ENCODE measurements around the gene GPR18. TPM values are rescaled to one million over a fixed set of nuclear protein-coding genes. Genes with fewer than 3 reads are reported as not detected.
A peak's percentile ranks its signal among the peaks of the same experiment; 100 is the strongest.
"Not testable (repeated sequence)": the region's sequence is repeated elsewhere in the genome, so short reads cannot be mapped to it uniquely, and the experiment has no call there.

The GPR18 gene
- total RNA-seq, 2 donors from 2014 or later: 8.7 to 10.1 TPM

DNA sequence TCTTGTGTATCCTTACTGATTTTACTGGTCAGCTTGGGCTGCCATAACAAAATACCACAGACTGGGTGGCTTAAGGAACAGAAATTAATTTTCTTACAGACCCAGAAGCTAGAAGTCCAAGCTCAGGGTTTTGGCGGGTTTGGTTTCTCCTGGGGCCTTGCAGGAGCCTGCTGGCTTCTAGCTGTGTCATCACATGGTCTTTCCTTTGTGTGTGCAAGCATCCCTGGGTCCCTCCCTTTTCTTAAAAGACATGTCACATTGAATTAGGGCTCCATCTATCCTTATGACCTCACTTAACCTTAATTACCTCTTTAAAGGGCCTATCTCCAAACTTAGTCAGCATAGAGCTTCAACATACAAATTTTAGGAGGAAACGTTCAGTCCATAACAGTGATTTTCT lies 34.2 kb downstream of the GPR18 start:
- Mint-ChIP-seq H3K36me3 (ENCODE audit: low read depth) (peaks cover 13% of the 10 kb centered on the region), H3K4me1 (peaks cover 66% of the 10 kb centered on the region), H3K9me3 (no peaks in the 10 kb centered on the region), H3K4me3 (peak overlapping the region; percentile 66), H3K27ac (peak overlapping the region; percentile 47), H3K27me3 (no peaks in the 10 kb centered on the region)
- peak; percentile 13 for ATAC-seq (replicated peaks)

- no peaks in the 10 kb centered on the region for H3K9me3 Mint-ChIP-seq
- peaks cover 66% of the 10 kb centered on the region for H3K4me1 Mint-ChIP-seq
- peak overlapping the region; percentile 66 for H3K4me3 Mint-ChIP-seq
- H3K27me3 Mint-ChIP-seq: no peaks in the 10 kb centered on the region
- no peak for ATAC-seq (replicated peaks)
- peak overlapping the region; percentile 47 for H3K27ac Mint-ChIP-seq
- H3K36me3 Mint-ChIP-seq (ENCODE audit: low read depth): peaks cover 14% of the 10 kb centered on the region
These were observed 34.6 kb downstream of the GPR18 start for GRCh38 chr13:99223587-99223986.

DNA sequence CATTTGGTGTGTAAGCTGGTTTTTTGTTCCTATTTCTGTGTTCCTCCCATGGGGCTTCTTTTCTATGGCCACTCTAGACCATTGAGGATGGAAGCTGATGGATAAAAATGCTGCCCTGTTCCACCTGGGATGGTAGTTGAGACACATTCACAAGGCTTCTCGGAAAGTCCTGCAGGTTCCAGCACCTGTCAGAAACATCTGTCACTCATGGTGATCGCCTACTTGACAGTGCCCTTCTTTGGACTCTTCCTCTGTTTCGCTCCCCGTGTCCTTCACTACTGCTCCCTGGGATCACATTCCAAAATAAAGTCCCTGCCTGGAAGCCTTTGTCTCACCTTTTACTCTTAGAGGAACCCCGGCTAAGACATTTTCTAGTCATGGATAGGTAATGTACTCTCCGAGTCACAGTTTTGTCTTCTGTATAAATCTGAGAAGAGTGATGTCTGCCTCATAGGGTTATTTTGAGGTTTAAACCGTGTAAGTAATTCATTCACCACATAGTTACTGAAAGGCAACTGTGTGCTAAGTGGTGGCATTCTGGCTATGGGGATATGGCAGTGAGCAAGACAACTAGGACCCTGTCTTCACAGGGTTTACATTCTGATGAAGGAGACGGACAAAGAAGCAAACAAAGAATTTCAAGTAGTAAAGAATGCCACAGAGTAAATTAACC lies 36.5 kb downstream of the GPR18 start:
- ATAC-seq (replicated peaks): peak; percentile 53

GRCh38 chr13:99220199-99220935 lies 37.8 kb downstream of the GPR18 start:
- Mint-ChIP-seq H3K27ac (no peak overlapping the region), H3K9me3 (no peaks in the 10 kb centered on the region), H3K27me3 (no peaks in the 10 kb centered on the region), H3K36me3 (ENCODE audit: low read depth) (peaks cover 29% of the 10 kb centered on the region), H3K4me1 (peaks cover 67% of the 10 kb centered on the region), H3K4me3 (peak overlapping the region; percentile 93)
- ATAC-seq (replicated peaks): peak; percentile 33

More for the DNA sequence above, 36.5 kb downstream of the GPR18 start:
- Mint-ChIP-seq H3K9me3 (no peaks in the 10 kb centered on the region), H3K36me3 (ENCODE audit: low read depth) (peaks cover 22% of the 10 kb centered on the region), H3K4me3 (peak overlapping the region; percentile 93), H3K27ac (peak overlapping the region; percentile 1), H3K27me3 (no peaks in the 10 kb centered on the region), H3K4me1 (peaks cover 76% of the 10 kb centered on the region)

GRCh38 chr13:99218969-99219368 lies 39.2 kb downstream of the GPR18 start:
- Mint-ChIP-seq H3K27me3 (no peaks in the 10 kb centered on the region), H3K9me3 (no peaks in the 10 kb centered on the region), H3K4me1 (peaks cover 73% of the 10 kb centered on the region), H3K27ac (peak overlapping the region; percentile 91), H3K4me3 (peak overlapping the region; percentile 93), H3K36me3 (ENCODE audit: low read depth) (peaks cover 43% of the 10 kb centered on the region)
- peak; percentile 54 for ATAC-seq (replicated peaks)

GRCh38 chr13:99218545-99218944 lies 39.6 kb downstream of the GPR18 start:
- peaks cover 70% of the 10 kb centered on the region for H3K4me1 Mint-ChIP-seq
- no peaks in the 10 kb centered on the region for H3K27me3 Mint-ChIP-seq
- H3K36me3 Mint-ChIP-seq (ENCODE audit: low read depth): peaks cover 46% of the 10 kb centered on the region
- peak overlapping the region; percentile 93 for H3K4me3 Mint-ChIP-seq
- no peak for ATAC-seq (replicated peaks)
- peak overlapping the region; percentile 91 for H3K27ac Mint-ChIP-seq
- no peaks in the 10 kb centered on the region for H3K9me3 Mint-ChIP-seq

GRCh38 chr13:99218126-99218525 lies 40.1 kb downstream of the GPR18 start:
- Mint-ChIP-seq H3K27me3 (no peaks in the 10 kb centered on the region), H3K27ac (peak overlapping the region; percentile 91), H3K36me3 (ENCODE audit: low read depth) (peaks cover 50% of the 10 kb centered on the region), H3K4me3 (peak overlapping the region; percentile 93), H3K4me1 (peaks cover 66% of the 10 kb centered on the region), H3K9me3 (no peaks in the 10 kb centered on the region)
- ATAC-seq (replicated peaks): no peak

GRCh38 chr13:99217461-99218110 lies 40.6 kb downstream of the GPR18 start:
- ATAC-seq (replicated peaks): no peak
- H3K27ac Mint-ChIP-seq: peak overlapping the region; percentile 91
- peaks cover 50% of the 10 kb centered on the region for H3K36me3 Mint-ChIP-seq (ENCODE audit: low read depth)
- H3K9me3 Mint-ChIP-seq: no peaks in the 10 kb centered on the region
- H3K4me3 Mint-ChIP-seq: peak overlapping the region; percentile 93
- H3K4me1 Mint-ChIP-seq: peaks cover 66% of the 10 kb centered on the region
- H3K27me3 Mint-ChIP-seq: no peaks in the 10 kb centered on the region

GRCh38 chr13:99215184-99215830 lies 42.9 kb downstream of the GPR18 start:
- Mint-ChIP-seq H3K4me3 (peak overlapping the region; percentile 93), H3K9me3 (no peaks in the 10 kb centered on the region), H3K27me3 (no peaks in the 10 kb centered on the region), H3K4me1 (peaks cover 69% of the 10 kb centered on the region), H3K36me3 (ENCODE audit: low read depth) (peaks cover 57% of the 10 kb centered on the region), H3K27ac (peak overlapping the region; percentile 94)
- ATAC-seq (replicated peaks): peak; percentile 59

- peak; percentile 51 for ATAC-seq (replicated peaks)
- Mint-ChIP-seq H3K4me1 (peaks cover 68% of the 10 kb centered on the region), H3K9me3 (no peaks in the 10 kb centered on the region), H3K27ac (peak overlapping the region; percentile 94), H3K4me3 (peak overlapping the region; percentile 93), H3K27me3 (no peaks in the 10 kb centered on the region), H3K36me3 (ENCODE audit: low read depth) (peaks cover 58% of the 10 kb centered on the region)
These were observed 43.4 kb downstream of the GPR18 start for GRCh38 chr13:99214731-99215130.

DNA sequence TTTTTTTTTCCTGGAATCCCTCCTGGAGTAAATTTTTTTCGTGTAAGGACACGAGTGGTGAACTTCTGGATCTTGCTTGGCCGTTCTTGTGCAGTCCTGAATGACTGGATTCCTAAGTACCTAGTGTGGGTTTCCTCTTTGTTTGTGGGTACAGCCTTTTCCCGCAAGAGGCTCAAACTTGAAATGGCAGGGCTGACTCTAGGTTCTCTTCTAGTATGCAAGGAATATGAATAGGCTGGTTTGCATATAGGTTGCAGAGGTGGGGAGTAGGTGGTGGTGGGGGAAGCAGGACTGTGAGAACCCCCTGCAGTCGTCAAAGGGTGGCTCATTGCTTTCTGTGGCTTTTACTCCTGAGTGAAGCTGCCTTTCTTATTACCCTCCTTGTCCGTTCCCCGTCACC lies 43.9 kb downstream of the GPR18 start:
- Mint-ChIP-seq H3K27ac (peak overlapping the region; percentile 94), H3K27me3 (no peaks in the 10 kb centered on the region), H3K9me3 (no peaks in the 10 kb centered on the region), H3K4me1 (peaks cover 67% of the 10 kb centered on the region), H3K4me3 (peak overlapping the region; percentile 93), H3K36me3 (ENCODE audit: low read depth) (peaks cover 62% of the 10 kb centered on the region)
- ATAC-seq (replicated peaks): peak; percentile 82

- Mint-ChIP-seq H3K27me3 (no peaks in the 10 kb centered on the region), H3K4me3 (no peak overlapping the region), H3K9me3 (no peaks in the 10 kb centered on the region), H3K36me3 (ENCODE audit: low read depth) (peaks cover 67% of the 10 kb centered on the region), H3K4me1 (peaks cover 57% of the 10 kb centered on the region), H3K27ac (no peak overlapping the region)
- ATAC-seq (replicated peaks): no peak
These were observed 46.7 kb downstream of the GPR18 start for GRCh38 chr13:99211421-99212035.

DNA sequence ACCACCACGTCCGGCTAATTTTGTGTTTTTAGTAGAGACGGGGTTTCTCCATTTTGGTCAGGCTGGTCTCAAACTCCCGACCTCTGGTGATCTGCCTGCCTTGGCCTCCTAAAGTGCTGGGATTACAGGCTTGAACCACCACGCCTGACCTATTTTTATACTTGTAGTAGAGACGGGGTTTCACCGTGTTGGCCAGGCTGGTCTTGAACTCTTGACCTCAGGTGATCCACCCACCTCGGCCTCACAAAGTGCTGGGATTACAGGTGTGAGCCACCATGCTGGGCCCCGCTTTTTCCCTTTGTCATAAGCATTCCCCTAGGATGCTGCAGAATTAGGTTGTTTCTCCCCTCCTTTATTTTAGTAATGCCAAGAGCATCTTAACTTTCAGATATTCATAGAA lies 47.6 kb downstream of the GPR18 start:
- H3K4me1 Mint-ChIP-seq: peaks cover 65% of the 10 kb centered on the region
- not testable (repeated sequence) for H3K4me3 Mint-ChIP-seq; ATAC-seq (replicated peaks); H3K27ac Mint-ChIP-seq; H3K9me3 Mint-ChIP-seq; H3K27me3 Mint-ChIP-seq
- H3K36me3 Mint-ChIP-seq (ENCODE audit: low read depth): peaks cover 73% of the 10 kb centered on the region
